Body of pancreas (tissue), 4 donors: ENCODE data around the gene PRDM2.

Experiments
- POLR2A ChIP-seq, 3 donors: fragments of 450-650 bp; IDR thresholded peaks; one replicate each; pipeline ENCODE4 v1.6.1; 2016; ENCODE audit warnings: antibody characterized with exemption in 3 of 3, mild to moderate bottlenecking in 2 of 3
- TF ChIP-seq, protein P1 (sequence below), 7 experiments: fragments of 450-650 bp in 4 of 7; fragments of 200-600 bp in 3 of 7; sonication (generic) in 3 of 7; IDR thresholded peaks; one replicate each; pipeline ENCODE4 v1.5.1; 2016 to 2019; ENCODE audit warnings: antibody characterized with exemption in 7 of 7

DNA sequence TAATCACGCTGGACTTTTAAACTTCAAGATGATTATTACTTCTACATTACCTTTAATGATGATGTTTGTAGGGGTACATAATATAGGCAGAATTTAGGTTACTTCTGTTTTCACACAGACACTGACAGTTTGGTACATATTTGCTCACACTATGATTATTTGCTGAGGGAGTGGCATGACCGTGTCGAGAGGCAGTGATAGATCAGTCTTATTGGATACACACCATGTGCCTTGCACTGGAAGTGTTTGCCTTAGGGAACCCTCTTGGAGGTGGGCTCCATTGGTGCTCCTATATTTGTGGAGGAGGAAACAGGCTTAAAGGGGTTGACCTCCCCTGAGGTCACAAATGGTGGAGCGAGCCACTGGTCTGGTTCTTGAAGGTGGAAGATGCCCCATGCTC is 132.1 kb downstream of the PRDM2 start:
- TF ChIP-seq, protein P1, sequence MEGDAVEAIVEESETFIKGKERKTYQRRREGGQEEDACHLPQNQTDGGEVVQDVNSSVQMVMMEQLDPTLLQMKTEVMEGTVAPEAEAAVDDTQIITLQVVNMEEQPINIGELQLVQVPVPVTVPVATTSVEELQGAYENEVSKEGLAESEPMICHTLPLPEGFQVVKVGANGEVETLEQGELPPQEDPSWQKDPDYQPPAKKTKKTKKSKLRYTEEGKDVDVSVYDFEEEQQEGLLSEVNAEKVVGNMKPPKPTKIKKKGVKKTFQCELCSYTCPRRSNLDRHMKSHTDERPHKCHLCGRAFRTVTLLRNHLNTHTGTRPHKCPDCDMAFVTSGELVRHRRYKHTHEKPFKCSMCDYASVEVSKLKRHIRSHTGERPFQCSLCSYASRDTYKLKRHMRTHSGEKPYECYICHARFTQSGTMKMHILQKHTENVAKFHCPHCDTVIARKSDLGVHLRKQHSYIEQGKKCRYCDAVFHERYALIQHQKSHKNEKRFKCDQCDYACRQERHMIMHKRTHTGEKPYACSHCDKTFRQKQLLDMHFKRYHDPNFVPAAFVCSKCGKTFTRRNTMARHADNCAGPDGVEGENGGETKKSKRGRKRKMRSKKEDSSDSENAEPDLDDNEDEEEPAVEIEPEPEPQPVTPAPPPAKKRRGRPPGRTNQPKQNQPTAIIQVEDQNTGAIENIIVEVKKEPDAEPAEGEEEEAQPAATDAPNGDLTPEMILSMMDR (IDR thresholded peaks at IDR 0.05): no peak
- no peak for TF ChIP-seq POLR2A (IDR thresholded peaks at IDR 0.05)
